Neural cell (in vitro differentiated cells): Measurements from ENCODE around the gene FKBP3. TPM values are rescaled to one million over a fixed set of nuclear protein-coding genes. Genes with fewer than 3 reads are reported as not detected.

Source experiments
- H2AFZ ChIP-seq: fragments of 200-600, 300-800 bp; sonication (generic), shearing (Covaris generic); 2 replicates; pipeline ENCODE4 v1.6.0; 2014; ENCODE audit warnings: low read depth, mild to moderate bottlenecking, antibody characterized with exemption, low read length, moderate library complexity
- H3F3A ChIP-seq: fragments of 200-600 bp; shearing (Covaris generic); 2 replicates; pipeline ENCODE4 v1.6.1; 2016; ENCODE audit warnings: mild to moderate bottlenecking, moderate library complexity, mixed read lengths, antibody characterized with exemption, low read length; ENCODE audit not compliant: insufficient read depth, poor library complexity, severe bottlenecking
- H3K27ac ChIP-seq: fragments of 200-600, 300-800 bp; sonication (generic), shearing (Covaris generic); 2 replicates; pipeline ENCODE4 v1.5.1; 2014; ENCODE audit warnings: mild to moderate bottlenecking, low read length, moderate library complexity
- H3K27me3 ChIP-seq: fragments of 300-800, 200-600 bp; sonication (generic), shearing (Covaris generic); 2 replicates; pipeline ENCODE4 v1.6.0; 2014; ENCODE audit warnings: mild to moderate bottlenecking, low read depth, low read length, moderate library complexity; ENCODE audit not compliant: insufficient read depth
- H3K36me3 ChIP-seq: fragments of 300-800, 200-600 bp; sonication (generic), shearing (Covaris generic); 2 replicates; pipeline ENCODE4 v1.5.1; 2014; ENCODE audit warnings: mild to moderate bottlenecking, antibody characterized with exemption, low read length, moderate library complexity; ENCODE audit not compliant: insufficient read depth
- H3K4me2 ChIP-seq: fragments of 300-800, 200-600 bp; sonication (generic), shearing (Covaris generic); 2 replicates; pipeline ENCODE4 v1.6.0; 2014; ENCODE audit warnings: mild to moderate bottlenecking, low read length
- H3K4me3 ChIP-seq: fragments of 300-800, 200-600 bp; sonication (generic), shearing (Covaris generic); 2 replicates; pipeline ENCODE4 v1.5.1; 2014; ENCODE audit warnings: mild to moderate bottlenecking, low read length, moderate library complexity
- H3K79me2 ChIP-seq: fragments of 200-600 bp; shearing (Covaris generic); replicated peaks from 2 replicates; pipeline ENCODE4 v1.6.0; 2014; ENCODE audit warnings: mild to moderate bottlenecking, low read length, moderate library complexity; ENCODE audit not compliant: insufficient read depth
- H3K9ac ChIP-seq: fragments of 300-800, 200-600 bp; sonication (generic), shearing (Covaris generic); 2 replicates; pipeline ENCODE4 v1.6.1; 2016; ENCODE audit warnings: mild to moderate bottlenecking, low read length, mixed read lengths
- H3K9me2 ChIP-seq: fragments of 200-600 bp; shearing (Covaris generic); 2 replicates; pipeline ENCODE4 v1.6.1; 2016; ENCODE audit warnings: mild to moderate bottlenecking, low read length, mixed read lengths; ENCODE audit not compliant: insufficient read depth
- H3K9me3 ChIP-seq: fragments of 200-600, 300-800 bp; sonication (generic), shearing (Covaris generic); 2 replicates; pipeline ENCODE4 v1.6.1; 2016; ENCODE audit warnings: mild to moderate bottlenecking, mixed run types, low read length, moderate library complexity, mixed read lengths
- H4K20me1 ChIP-seq: fragments of 200-600 bp; shearing (Covaris generic); 2 replicates; pipeline ENCODE4 v1.6.1; 2016; ENCODE audit warnings: mild to moderate bottlenecking, mixed run types; ENCODE audit not compliant: insufficient read depth
- EP300 ChIP-seq: fragments of 450-650 bp; conservative IDR thresholded peaks from 2 replicates; pipeline ENCODE4 v1.6.1; 2014; ENCODE audit warnings: antibody characterized with exemption, mild to moderate bottlenecking, moderate library complexity; ENCODE audit not compliant: poor library complexity, severe bottlenecking
- EZH2 ChIP-seq: fragments of 200-600, 300-800 bp; shearing (Covaris generic), sonication (generic); IDR thresholded peaks from 2 replicates; pipeline ENCODE4 v1.6.1; 2014; ENCODE audit warnings: antibody characterized with exemption, low read length, borderline replicate concordance, mild to moderate bottlenecking; ENCODE audit not compliant: insufficient read depth, poor library complexity, severe bottlenecking
- MXI1 ChIP-seq: fragments of 450-650 bp; conservative IDR thresholded peaks from 2 replicates; pipeline ENCODE4 v1.6.1; 2014; ENCODE audit warnings: antibody characterized with exemption, mild to moderate bottlenecking; ENCODE audit not compliant: poor library complexity, severe bottlenecking
- POLR2AphosphoS5 ChIP-seq: IDR thresholded peaks from 2 replicates; pipeline ENCODE4 v1.6.1; 2012
- RAD21 ChIP-seq: fragments of 450-650 bp; conservative IDR thresholded peaks from 2 replicates; pipeline ENCODE4 v1.6.1; 2014; ENCODE audit warnings: antibody characterized with exemption, mild to moderate bottlenecking, moderate library complexity
- REST ChIP-seq: IDR thresholded peaks from 2 replicates; pipeline ENCODE4 v1.6.1; 2012; ENCODE audit warnings: borderline replicate concordance
- SMC3 ChIP-seq: fragments of 450-650 bp; conservative IDR thresholded peaks from 2 replicates; pipeline ENCODE4 v1.6.1; 2014; ENCODE audit warnings: antibody characterized with exemption, mild to moderate bottlenecking, moderate library complexity; ENCODE audit not compliant: poor library complexity
- TAF1 ChIP-seq: IDR thresholded peaks from 2 replicates; pipeline ENCODE4 v1.6.1; 2012; ENCODE audit warnings: low read depth
- polyA plus RNA-seq: library from polyadenylated mRNA; depleted of rRNA; stranded (reverse); fragments of >200 nt; gene quantifications from 2 replicates; pipeline ENCODE4 v1.2.3, GENCODE V29; 2014
- TF ChIP-seq, protein P1 (sequence below): fragments of 450-650 bp; IDR thresholded peaks from 2 replicates; pipeline ENCODE4 v1.5.1; 2014; ENCODE audit warnings: antibody characterized with exemption, mild to moderate bottlenecking, moderate library complexity; ENCODE audit not compliant: poor library complexity, severe bottlenecking

FKBP3 gene
- polyA plus RNA-seq, 1 donor from 2014 or later: 189 TPM

DNA sequence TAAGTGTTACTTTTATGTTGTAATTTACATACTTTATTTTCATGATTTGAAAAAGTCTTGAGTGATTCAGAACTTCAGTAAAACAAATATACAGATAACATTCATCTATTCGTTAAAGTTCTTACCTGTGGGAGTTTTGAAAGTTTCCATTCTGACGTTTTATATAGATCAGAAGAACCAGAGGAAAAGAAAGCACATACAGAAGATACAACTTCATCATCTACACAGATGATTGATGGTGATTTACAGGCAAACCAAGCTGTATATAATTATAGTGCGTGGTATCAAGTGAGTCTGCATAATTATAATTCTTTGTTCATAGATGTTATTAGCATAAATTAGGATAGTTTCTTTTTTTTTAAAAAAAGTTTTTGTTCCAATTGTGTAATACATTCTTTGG is 20.0 kb downstream of the FKBP3 start:
- H3K36me3 ChIP-seq: peaks cover 21% of the 10 kb centered on the region
- no peaks in the 10 kb centered on the region for H3K9me3 ChIP-seq
- no peak overlapping the region for H2AFZ ChIP-seq
- H3K9ac ChIP-seq: no peak overlapping the region
- H3K9me2 ChIP-seq: no peaks in the 10 kb centered on the region
- H3F3A ChIP-seq: no peaks in the 10 kb centered on the region
- H3K4me2 ChIP-seq: no peak overlapping the region
- no peaks in the 10 kb centered on the region for H3K27me3 ChIP-seq
- H3K27ac ChIP-seq: no peak overlapping the region
- H3K79me2 ChIP-seq: no peaks in the 10 kb centered on the region
- TF ChIP-seq RAD21 (no peak), POLR2AphosphoS5 (no peak)
- no peak overlapping the region for H3K4me3 ChIP-seq
- H4K20me1 ChIP-seq: no peaks in the 10 kb centered on the region

- TF ChIP-seq TAF1: no peak
- no peaks in the 10 kb centered on the region for H3F3A ChIP-seq
- H3K4me2 ChIP-seq: no peak overlapping the region
- H3K27ac ChIP-seq: no peak overlapping the region
- no peaks in the 10 kb centered on the region for H3K9me3 ChIP-seq
- H3K9ac ChIP-seq: no peak overlapping the region
- no peak overlapping the region for H2AFZ ChIP-seq
- no peaks in the 10 kb centered on the region for H4K20me1 ChIP-seq
- H3K9me2 ChIP-seq: no peaks in the 10 kb centered on the region
- H3K4me3 ChIP-seq: no peak overlapping the region
- H3K27me3 ChIP-seq: no peaks in the 10 kb centered on the region
- H3K36me3 ChIP-seq: peaks cover 24% of the 10 kb centered on the region
- no peaks in the 10 kb centered on the region for H3K79me2 ChIP-seq
Measured at GRCh38 chr14:45112896-45113781, 21.1 kb downstream of the FKBP3 start.

DNA sequence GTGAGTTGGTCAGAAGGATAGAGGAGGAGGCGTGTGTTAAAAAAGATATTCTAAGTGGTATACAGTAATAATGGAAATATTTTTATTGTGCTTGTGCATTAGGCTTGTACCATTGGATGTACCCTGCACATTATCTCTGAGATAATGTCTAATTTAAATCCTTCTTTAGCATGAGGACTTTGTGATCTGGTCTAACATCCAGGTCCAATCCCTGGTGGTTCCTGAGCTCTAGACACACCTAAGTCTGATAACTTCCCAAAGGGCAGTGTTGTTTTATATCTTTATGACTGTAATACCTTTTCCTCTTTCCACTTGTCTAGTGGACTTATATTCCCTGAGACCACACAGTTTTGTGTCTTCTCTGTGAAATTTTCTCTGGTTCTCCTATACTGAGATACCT is 29.7 kb downstream of the FKBP3 start:
- Histone ChIP-seq H3K4me2 (no peak overlapping the region), H3K9me2 (no peaks in the 10 kb centered on the region), H3K27me3 (no peaks in the 10 kb centered on the region), H3K9me3 (no peaks in the 10 kb centered on the region), H3K36me3 (peaks cover 12% of the 10 kb centered on the region), H3K27ac (no peak overlapping the region), H4K20me1 (no peaks in the 10 kb centered on the region), H3K79me2 (no peaks in the 10 kb centered on the region), H2AFZ (no peak overlapping the region), H3F3A (no peaks in the 10 kb centered on the region), H3K9ac (no peak overlapping the region), H3K4me3 (no peak overlapping the region)
- TF ChIP-seq EZH2: no peak
- TF ChIP-seq, protein P1, sequence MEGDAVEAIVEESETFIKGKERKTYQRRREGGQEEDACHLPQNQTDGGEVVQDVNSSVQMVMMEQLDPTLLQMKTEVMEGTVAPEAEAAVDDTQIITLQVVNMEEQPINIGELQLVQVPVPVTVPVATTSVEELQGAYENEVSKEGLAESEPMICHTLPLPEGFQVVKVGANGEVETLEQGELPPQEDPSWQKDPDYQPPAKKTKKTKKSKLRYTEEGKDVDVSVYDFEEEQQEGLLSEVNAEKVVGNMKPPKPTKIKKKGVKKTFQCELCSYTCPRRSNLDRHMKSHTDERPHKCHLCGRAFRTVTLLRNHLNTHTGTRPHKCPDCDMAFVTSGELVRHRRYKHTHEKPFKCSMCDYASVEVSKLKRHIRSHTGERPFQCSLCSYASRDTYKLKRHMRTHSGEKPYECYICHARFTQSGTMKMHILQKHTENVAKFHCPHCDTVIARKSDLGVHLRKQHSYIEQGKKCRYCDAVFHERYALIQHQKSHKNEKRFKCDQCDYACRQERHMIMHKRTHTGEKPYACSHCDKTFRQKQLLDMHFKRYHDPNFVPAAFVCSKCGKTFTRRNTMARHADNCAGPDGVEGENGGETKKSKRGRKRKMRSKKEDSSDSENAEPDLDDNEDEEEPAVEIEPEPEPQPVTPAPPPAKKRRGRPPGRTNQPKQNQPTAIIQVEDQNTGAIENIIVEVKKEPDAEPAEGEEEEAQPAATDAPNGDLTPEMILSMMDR: no peak
- TF ChIP-seq RAD21: no peak
- no peak for TF ChIP-seq POLR2AphosphoS5
- no peak for TF ChIP-seq MXI1
- no peak for TF ChIP-seq SMC3
- TF ChIP-seq REST: no peak
- TF ChIP-seq EP300: no peak
- TF ChIP-seq TAF1: no peak
